ENCODE results near the gene RHOT2.

GRCh38 chr16:660132-660458, 7.8 kb upstream of the RHOT2 start:
- TF ChIP-seq ELF4 (IDR thresholded peaks at IDR 0.05) (no peak), SP1 (IDR thresholded peaks at IDR 0.05) (no peak), PKNOX1 (IDR thresholded peaks at IDR 0.05) (no peak)

Measured in HEK293T (cell line).